SKM-1 (cell line): Measurements from ENCODE around the gene CRKL.

Source experiments
- DNase-seq: peaks from one replicate; lab custom pipeline; 2025; ENCODE audit not compliant: unreplicated experiment; lab: John Stamatoyannopoulos, UW

Gene CRKL

GRCh38 chr22:20980523-20980922 lies 63.3 kb downstream of the CRKL start:
- DNase-seq: no peak

- no peak for DNase-seq
Measured at GRCh38 chr22:20980938-20981722, 63.9 kb downstream of the CRKL start.

- peak; percentile 73 for DNase-seq
Measured at GRCh38 chr22:20981787-20982562, 64.8 kb downstream of the CRKL start, which contains the start of gene LZTR1. Gene LZTR1 (plus strand): TSS chr22:20982297. CDS start chr22:20982372, 75 bp downstream.

- DNase-seq: no peak
Measured at GRCh38 chr22:20982563-20982882, 65.3 kb downstream of the CRKL start.

- DNase-seq: no peak
Measured at GRCh38 chr22:20983081-20983771, 66.0 kb downstream of the CRKL start.

- no peak for DNase-seq
Measured at GRCh38 chr22:20985720-20986119, 68.5 kb downstream of the CRKL start.

- DNase-seq: no peak
Measured at GRCh38 chr22:20986365-20986764, 69.2 kb downstream of the CRKL start.

GRCh38 chr22:20987375-20987774 lies 70.2 kb downstream of the CRKL start:
- no peak for DNase-seq

GRCh38 chr22:20988573-20989322 lies 71.5 kb downstream of the CRKL start:
- DNase-seq: no peak

GRCh38 chr22:20989323-20990138 lies 72.3 kb downstream of the CRKL start:
- DNase-seq: no peak

- no peak for DNase-seq
Measured at GRCh38 chr22:20990184-20991180, 73.3 kb downstream of the CRKL start.

- DNase-seq: no peak
Measured at GRCh38 chr22:20991252-20992055, 74.2 kb downstream of the CRKL start.

- DNase-seq: no peak
Measured at GRCh38 chr22:20992056-20992442, 74.8 kb downstream of the CRKL start.

- no peak for DNase-seq
Measured at GRCh38 chr22:20992456-20993303, 75.5 kb downstream of the CRKL start.

- DNase-seq: no peak
Measured at GRCh38 chr22:20993304-20994127, 76.3 kb downstream of the CRKL start.

- no peak for DNase-seq
Measured at GRCh38 chr22:20994128-20994901, 77.1 kb downstream of the CRKL start.
